Measurements from ENCODE around the gene IL17C. TPM values are rescaled to one million over a fixed set of nuclear protein-coding genes. Genes with fewer than 3 reads are reported as not detected.

Gene IL17C
- total RNA-seq, 1 donor from 2014 or later = not detected

DNA sequence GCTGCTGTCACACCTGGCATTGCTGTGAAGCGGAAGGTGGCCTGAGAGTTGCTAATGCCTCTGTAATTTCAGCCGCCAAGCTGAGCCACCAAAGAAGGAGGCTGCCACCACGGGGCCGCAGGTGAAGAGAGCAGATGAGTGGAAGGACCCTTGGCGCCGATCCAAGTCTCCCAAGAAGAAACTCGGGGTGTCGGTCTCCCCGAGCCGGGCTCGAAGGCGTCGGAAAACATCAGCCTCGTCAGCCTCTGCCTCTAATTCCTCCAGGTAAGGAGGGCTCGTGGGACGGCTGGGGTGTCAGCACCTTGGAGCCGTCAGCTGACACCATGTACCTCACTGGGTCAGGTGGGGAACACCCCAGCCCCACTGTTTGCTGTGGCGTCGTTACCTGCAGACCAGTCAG is 16.2 kb upstream of the IL17C start:
- H3K27me3 ChIP-seq = no peaks in the 10 kb centered on the region
- no peaks in the 10 kb centered on the region for H3K9me3 ChIP-seq
- no peak for TF ChIP-seq CTCF (IDR thresholded peaks at IDR 0.05)
- ATAC-seq (no peak), DNase-seq (no peak)
- no peaks in the 10 kb centered on the region for H3K4me1 ChIP-seq
- no peak overlapping the region for H3K4me3 ChIP-seq
- H3K27ac ChIP-seq = no peak overlapping the region
- peaks cover 68% of the 10 kb centered on the region for H3K36me3 ChIP-seq
- intact Hi-C loops (cut with DNase I) = no loop called here

- TF ChIP-seq CTCF (IDR thresholded peaks at IDR 0.05) = no peak
- Histone ChIP-seq H3K36me3 (peaks cover 76% of the 10 kb centered on the region), H3K4me3 (no peak overlapping the region), H3K4me1 (no peaks in the 10 kb centered on the region), H3K9me3 (no peaks in the 10 kb centered on the region), H3K27ac (no peak overlapping the region), H3K27me3 (no peaks in the 10 kb centered on the region)
- intact Hi-C loops (cut with DNase I) = no loop called here
- ATAC-seq (no peak), DNase-seq (no peak)
Observed at GRCh38 chr16:88622866-88623265, 15.5 kb upstream of the IL17C start.

- Histone ChIP-seq H3K4me1 (no peaks in the 10 kb centered on the region), H3K4me3 (no peak overlapping the region), H3K36me3 (peaks cover 80% of the 10 kb centered on the region), H3K27me3 (no peaks in the 10 kb centered on the region), H3K9me3 (no peaks in the 10 kb centered on the region), H3K27ac (no peak overlapping the region)
- no peak for ATAC-seq
- no peak for DNase-seq
- intact Hi-C loops (cut with DNase I) = no loop called here
- TF ChIP-seq CTCF (IDR thresholded peaks at IDR 0.05) = no peak
Observed at GRCh38 chr16:88623858-88624257, 14.5 kb upstream of the IL17C start.

DNA sequence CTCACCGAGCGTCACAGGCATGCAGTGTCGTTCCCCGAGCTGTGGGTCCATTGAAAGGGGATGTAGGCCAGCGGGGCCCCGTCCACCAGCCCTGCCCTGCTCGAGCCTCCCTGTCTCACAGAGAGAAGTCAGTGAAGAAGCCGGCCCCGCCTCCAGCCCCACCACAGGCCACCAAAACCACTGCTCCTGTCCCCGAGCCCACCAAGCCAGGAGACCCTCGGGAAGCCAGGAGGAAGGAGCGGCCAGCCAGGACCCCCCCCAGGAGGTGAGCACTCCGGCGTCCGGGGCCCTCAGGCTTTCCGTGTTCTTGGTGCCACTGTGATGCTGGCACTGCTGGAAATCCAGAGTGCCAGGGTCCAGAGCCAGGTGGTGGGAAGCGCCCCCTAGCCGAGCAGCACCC is 13.9 kb upstream of the IL17C start:
- H3K27me3 ChIP-seq = no peaks in the 10 kb centered on the region
- TF ChIP-seq CTCF (IDR thresholded peaks at IDR 0.05) = no peak
- no peaks in the 10 kb centered on the region for H3K9me3 ChIP-seq
- DNase-seq (no peak), ATAC-seq (no peak)
- H3K36me3 ChIP-seq = peaks cover 76% of the 10 kb centered on the region
- intact Hi-C loops (cut with DNase I) = no loop called here
- H3K4me1 ChIP-seq = no peaks in the 10 kb centered on the region
- no peak overlapping the region for H3K4me3 ChIP-seq
- no peak overlapping the region for H3K27ac ChIP-seq

DNA sequence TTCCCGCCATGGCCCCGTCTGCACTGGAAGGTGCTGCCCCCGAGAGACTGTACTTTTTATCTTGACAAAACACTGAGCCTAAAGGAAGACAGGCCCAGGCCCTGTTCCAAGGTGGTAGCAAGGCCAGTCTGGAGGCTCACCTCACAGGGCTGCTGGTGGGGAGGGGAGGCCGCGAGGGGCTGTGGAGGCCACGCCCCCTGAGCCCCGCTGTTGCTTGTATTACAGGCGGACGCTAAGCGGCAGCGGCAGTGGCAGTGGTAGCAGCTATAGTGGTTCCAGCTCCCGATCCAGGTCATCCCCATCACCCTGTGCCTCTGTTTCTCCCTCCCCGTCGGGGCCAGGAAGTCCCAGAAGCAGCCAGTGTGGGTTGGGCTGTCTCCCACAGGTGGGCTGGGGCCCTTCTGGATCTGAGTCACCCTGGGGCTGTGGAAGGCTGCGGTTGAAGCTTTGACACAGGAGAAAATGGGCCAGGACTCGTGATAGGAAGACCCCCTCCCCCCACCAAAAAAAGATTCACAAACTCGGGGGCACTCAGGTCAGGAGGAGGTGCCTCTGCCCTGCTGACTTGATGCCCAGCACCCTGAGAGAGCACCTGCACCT is 13.3 kb upstream of the IL17C start:
- no peak for TF ChIP-seq CTCF (IDR thresholded peaks at IDR 0.05)
- Histone ChIP-seq H3K9me3 (no peaks in the 10 kb centered on the region), H3K4me3 (no peak overlapping the region), H3K27ac (no peak overlapping the region), H3K27me3 (no peaks in the 10 kb centered on the region), H3K4me1 (no peaks in the 10 kb centered on the region), H3K36me3 (peaks cover 80% of the 10 kb centered on the region)
- intact Hi-C loops (cut with DNase I) = no loop called here
- no peak for DNase-seq
- ATAC-seq = no peak

- no peak for DNase-seq
- Histone ChIP-seq H3K36me3 (peaks cover 94% of the 10 kb centered on the region), H3K27me3 (no peaks in the 10 kb centered on the region), H3K4me1 (no peaks in the 10 kb centered on the region), H3K9me3 (no peaks in the 10 kb centered on the region), H3K27ac (no peak overlapping the region), H3K4me3 (no peak overlapping the region)
- no peak for ATAC-seq
- no peak for TF ChIP-seq CTCF (IDR thresholded peaks at IDR 0.05)
- intact Hi-C loops (cut with DNase I) = no loop called here
Observed at GRCh38 chr16:88626646-88627045, 11.7 kb upstream of the IL17C start.

Measured in upper lobe of right lung (tissue), 1 donor.